ENCODE measurements around the gene COL20A1. TPM values are rescaled to one million over a fixed set of nuclear protein-coding genes. Genes with fewer than 3 reads are reported as not detected.

The COL20A1 gene
- total RNA-seq, 2 donors from 2014 or later = 7.1 TPM; not detected in 1

GRCh38 chr20:63319164-63320040 is 26.4 kb downstream of the COL20A1 start:
- Histone ChIP-seq H3K36me3 (no peaks in the 10 kb centered on the region), H3K27ac (no peak overlapping the region), H3K4me1 (replicated peaks) (no peaks in the 10 kb centered on the region), H3K27me3 (replicated peaks; ENCODE audit: insufficient read depth) (no peaks in the 10 kb centered on the region), H3K4me3 (no peak overlapping the region), H3K9me3 (no peaks in the 10 kb centered on the region)
- no peak for DNase-seq (ENCODE audit: low spot score)
- TF ChIP-seq POLR2AphosphoS5 (IDR thresholded peaks at IDR 0.05) = no peak
- no peak for TF ChIP-seq CTCF (IDR thresholded peaks at IDR 0.05)
- no peak for TF ChIP-seq POLR2A (IDR thresholded peaks at IDR 0.05)
- 86% methylated on average over 22 of the region's 25 CpGs for WGBS
- intact Hi-C loops (cut with DNase I) = no loop called here

DNA sequence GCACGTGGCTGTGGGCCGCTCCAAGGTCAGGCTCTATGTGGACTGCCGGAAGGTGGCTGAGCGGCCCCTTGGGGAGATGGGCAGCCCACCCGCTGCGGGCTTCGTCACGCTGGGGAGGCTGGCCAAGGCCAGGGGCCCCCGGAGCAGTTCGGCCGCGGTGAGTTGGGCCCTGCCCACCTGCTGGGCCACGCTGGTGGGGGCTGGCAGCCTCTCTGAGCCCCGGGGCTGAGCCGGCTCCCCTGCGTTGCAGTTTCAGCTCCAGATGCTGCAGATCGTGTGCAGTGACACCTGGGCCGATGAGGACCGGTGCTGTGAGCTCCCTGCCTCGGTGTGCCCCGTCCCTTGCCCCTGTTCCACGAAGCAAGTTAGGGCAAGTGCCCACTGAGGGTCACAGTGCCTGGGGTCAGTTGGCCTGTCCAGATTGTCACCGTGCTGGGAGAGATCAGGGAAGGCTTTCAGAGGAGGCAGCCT is 27.1 kb downstream of the COL20A1 start:
- no peaks in the 10 kb centered on the region for H3K4me1 ChIP-seq (replicated peaks)
- intact Hi-C loops (cut with DNase I) = no loop called here
- TF ChIP-seq CTCF (IDR thresholded peaks at IDR 0.05) (no peak), POLR2A (IDR thresholded peaks at IDR 0.05) (no peak), POLR2AphosphoS5 (IDR thresholded peaks at IDR 0.05) (no peak)
- H3K27me3 ChIP-seq (replicated peaks; ENCODE audit: insufficient read depth) = no peaks in the 10 kb centered on the region
- WGBS = 81% methylated on average over 21 of the region's 23 CpGs
- no peak for DNase-seq (ENCODE audit: low spot score)
- H3K4me3 ChIP-seq = no peak overlapping the region
- no peaks in the 10 kb centered on the region for H3K36me3 ChIP-seq
- H3K9me3 ChIP-seq = no peaks in the 10 kb centered on the region
- no peak overlapping the region for H3K27ac ChIP-seq

GRCh38 chr20:63320616-63321147 is 27.7 kb downstream of the COL20A1 start:
- Histone ChIP-seq H3K4me3 (no peak overlapping the region), H3K27ac (no peak overlapping the region), H3K9me3 (no peaks in the 10 kb centered on the region), H3K36me3 (no peaks in the 10 kb centered on the region), H3K4me1 (replicated peaks) (no peaks in the 10 kb centered on the region), H3K27me3 (replicated peaks; ENCODE audit: insufficient read depth) (no peaks in the 10 kb centered on the region)
- intact Hi-C loops (cut with DNase I) = no loop called here
- no peak for DNase-seq (ENCODE audit: low spot score)
- TF ChIP-seq POLR2AphosphoS5 (IDR thresholded peaks at IDR 0.05) = no peak
- no peak for TF ChIP-seq CTCF (IDR thresholded peaks at IDR 0.05)
- TF ChIP-seq POLR2A (IDR thresholded peaks at IDR 0.05) = no peak
- WGBS = 75% methylated on average over 8 of the region's 10 CpGs

- no peak overlapping the region for H3K4me3 ChIP-seq
- TF ChIP-seq POLR2A (IDR thresholded peaks at IDR 0.05) (no peak), POLR2AphosphoS5 (IDR thresholded peaks at IDR 0.05) (no peak), CTCF (IDR thresholded peaks at IDR 0.05) (no peak)
- no peaks in the 10 kb centered on the region for H3K27me3 ChIP-seq (replicated peaks; ENCODE audit: insufficient read depth)
- H3K4me1 ChIP-seq (replicated peaks) = no peaks in the 10 kb centered on the region
- DNase-seq (ENCODE audit: low spot score) = no peak
- intact Hi-C loops (cut with DNase I) = no loop called here
- WGBS = 45% methylated on average over 16 of the region's 20 CpGs
- no peaks in the 10 kb centered on the region for H3K9me3 ChIP-seq
- H3K36me3 ChIP-seq = no peaks in the 10 kb centered on the region
- no peak overlapping the region for H3K27ac ChIP-seq
Measured at GRCh38 chr20:63321148-63321831, 28.3 kb downstream of the COL20A1 start.

Measured in prostate gland (tissue), 2 donors.